ENCODE measurements around the gene CD3G.

- TF ChIP-seq CTCF (IDR thresholded peaks at IDR 0.05 in 4 of 5, conservative IDR thresholded peaks at IDR 0.05 in 1 of 5) (no peak), POLR2A (IDR thresholded peaks at IDR 0.05) (no peak)
Measured at GRCh38 chr11:118401880-118402590, 57.9 kb downstream of the CD3G start.
